H1 (cell line): ENCODE measurements around the gene FGD4. TPM values are rescaled to one million over a fixed set of nuclear protein-coding genes. Genes with fewer than 3 reads are reported as not detected.

ENCODE experiments used
- CTCF ChIA-PET: fragments of 300-600 bp; sonication (Branson Sonifier 250); formaldehyde crosslinking; loops from one replicate; lab custom pipeline; 2021; ENCODE audit not compliant: partially characterized antibody; lab: Charles Lee
- POLR2A ChIA-PET: fragments of 300-600 bp; sonication (Branson Sonifier 250); formaldehyde crosslinking; loops from one replicate; lab custom pipeline; 2021; ENCODE audit warnings: inconsistent platforms; ENCODE audit not compliant: partially characterized antibody; lab: Charles Lee
- DNase-seq, 2 experiments: peaks; one replicate each; pipeline versions ENCODE4 v3.0.0 to v3.0.0-alpha.2; 2010 to 2022; ENCODE audit warnings: low spot score in 2 of 2, low read depth in 1 of 2, mixed read lengths in 1 of 2
- FAIRE-seq: peaks from 2 replicates; lab custom pipeline; 2011; peaks lifted over from hg19 to GRCh38; lab: Jason Lieb, UNC
- H2AFZ ChIP-seq: 2 replicates; pipeline ENCODE4 v1.8.1; 2012; ENCODE audit warnings: low read length, inconsistent platforms
- H2AK5ac ChIP-seq: 2 replicates; pipeline ENCODE4 v1.6.1; 2013; ENCODE audit warnings: low read depth, low read length
- H2BK120ac ChIP-seq: replicated peaks from 2 replicates; pipeline ENCODE3; 2013; ENCODE audit warnings: low read depth, low read length, inconsistent platforms
- H2BK12ac ChIP-seq: 2 replicates; pipeline ENCODE4 v1.6.1; 2013; ENCODE audit warnings: low read depth, low read length
- H2BK15ac ChIP-seq: 2 replicates; pipeline ENCODE4 v1.6.1; 2013; ENCODE audit warnings: low read length
- H2BK20ac ChIP-seq: 2 replicates; pipeline ENCODE4 v1.6.1; 2013; ENCODE audit warnings: low read length
- H2BK5ac ChIP-seq: 2 replicates; pipeline ENCODE4 v1.6.1; 2013; ENCODE audit warnings: low read depth, low read length
- H3K14ac ChIP-seq: 2 replicates; pipeline ENCODE4 v1.6.1; 2013; ENCODE audit warnings: inconsistent platforms; ENCODE audit not compliant: insufficient read length
- H3K18ac ChIP-seq: 2 replicates; pipeline ENCODE4 v1.6.1; 2013; ENCODE audit warnings: low read length; ENCODE audit errors: extremely low read depth
- H3K23ac ChIP-seq: 2 replicates; pipeline ENCODE4 v1.6.1; 2013; ENCODE audit warnings: inconsistent platforms; ENCODE audit not compliant: insufficient read length
- H3K23me2 ChIP-seq: 2 replicates; pipeline ENCODE4 v1.6.1; 2013; ENCODE audit warnings: low read depth, low read length
- H3K27ac ChIP-seq: 2 replicates; pipeline ENCODE4 v1.6.1; 2011; ENCODE audit warnings: low read depth, low read length, inconsistent platforms
- H3K27me3 ChIP-seq, 4 experiments: replicated peaks in 1 of 4; 1 replicate in 1 of 4; 2 replicates in 3 of 4; pipeline versions ENCODE4 v1.6.1 to v1.8.1; 2011 to 2013; ENCODE audit warnings: low read length in 3 of 4, mild to moderate bottlenecking in 3 of 4, inconsistent platforms in 2 of 4, mixed read lengths in 2 of 4, moderate library complexity in 1 of 4; ENCODE audit not compliant: control insufficient read depth in 3 of 4, insufficient read depth in 3 of 4; ENCODE audit errors: extremely low read depth in 1 of 4
- H3K36me3 ChIP-seq, 4 experiments: 2 replicates each; pipeline versions ENCODE4 v1.6.1 to v1.8.1; 2011 to 2013; ENCODE audit warnings: mild to moderate bottlenecking in 4 of 4, low read length in 3 of 4, moderate library complexity in 2 of 4, control low read depth in 1 of 4, inconsistent platforms in 1 of 4; ENCODE audit not compliant: insufficient read depth in 4 of 4, control insufficient read depth in 2 of 4
- H3K4ac ChIP-seq: replicated peaks from 2 replicates; pipeline ENCODE3; 2013; ENCODE audit warnings: low read length, low read depth, mixed read lengths, inconsistent platforms; ENCODE audit not compliant: insufficient read length
- H3K4me1 ChIP-seq, 4 experiments: replicated peaks in 1 of 4; 1 replicate in 1 of 4; 2 replicates in 3 of 4; pipeline versions ENCODE4 v1.6.1 to v1.8.1; 2011 to 2013; ENCODE audit warnings: low read length in 3 of 4, inconsistent platforms in 2 of 4, mixed read lengths in 1 of 4; ENCODE audit not compliant: insufficient read depth in 4 of 4, control insufficient read depth in 3 of 4
- H3K4me2 ChIP-seq, 2 experiments: 2 replicates each; pipeline versions ENCODE4 v1.6.1 to v1.8.1; 2011 to 2013; ENCODE audit warnings: low read depth in 2 of 2, low read length in 2 of 2, control low read depth in 1 of 2, inconsistent platforms in 1 of 2, mild to moderate bottlenecking in 1 of 2; ENCODE audit not compliant: insufficient read depth in 1 of 2
- H3K4me3 ChIP-seq, 4 experiments: fragments of 200-600, 300-600 bp in 1 of 4; sonication (generic), shearing (Covaris generic), sonication (Bioruptor Twin) in 1 of 4; 2 replicates each; pipeline versions ENCODE4 v1.5.1 to v1.8.1; 2011 to 2016; ENCODE audit warnings: low read length in 4 of 4, low read depth in 3 of 4, control low read depth in 2 of 4, inconsistent platforms in 2 of 4, mild to moderate bottlenecking in 2 of 4, mixed read lengths in 1 of 4, moderate library complexity in 1 of 4; ENCODE audit not compliant: insufficient read depth in 2 of 4; ENCODE audit errors: extremely low read depth in 1 of 4
- H3K56ac ChIP-seq: replicated peaks from 2 replicates; pipeline ENCODE3; 2013; ENCODE audit warnings: low read depth, mild to moderate bottlenecking, mixed read lengths, low read length, inconsistent platforms; ENCODE audit not compliant: insufficient read length
- H3K79me1 ChIP-seq: 2 replicates; pipeline ENCODE4 v1.6.1; 2013; ENCODE audit warnings: low read depth, low read length, control low read depth
- H3K79me2 ChIP-seq, 2 experiments: 2 replicates each; pipeline versions ENCODE4 v1.6.1 to v1.8.1; 2012 to 2013; ENCODE audit warnings: low read length in 2 of 2, mild to moderate bottlenecking in 2 of 2, inconsistent platforms in 1 of 2; ENCODE audit not compliant: insufficient read depth in 2 of 2, control insufficient read depth in 1 of 2
- H3K9ac ChIP-seq, 4 experiments: replicated peaks in 1 of 4; 1 replicate in 1 of 4; 2 replicates in 3 of 4; pipeline versions ENCODE4 v1.6.1 to v1.8.1; 2011 to 2013; ENCODE audit warnings: low read depth in 3 of 4, low read length in 3 of 4, control low read depth in 2 of 4, mild to moderate bottlenecking in 2 of 4, moderate library complexity in 2 of 4, inconsistent platforms in 1 of 4; ENCODE audit errors: extremely low read depth in 1 of 4
- H3K9me3 ChIP-seq, 2 experiments: 2 replicates each; pipeline versions ENCODE4 v1.6.1 to v1.8.1; 2012 to 2013; ENCODE audit warnings: mild to moderate bottlenecking in 2 of 2, moderate library complexity in 2 of 2, control low read depth in 1 of 2, inconsistent platforms in 1 of 2, low read depth in 1 of 2, low read length in 1 of 2, mixed read lengths in 1 of 2; ENCODE audit not compliant: insufficient read depth in 2 of 2
- H4K20me1 ChIP-seq, 2 experiments: replicated peaks in 1 of 2; 2 replicates each; pipeline versions ENCODE3 to v1.8.1; 2011 to 2013; ENCODE audit warnings: inconsistent platforms in 2 of 2, low read length in 2 of 2, mild to moderate bottlenecking in 1 of 2; ENCODE audit not compliant: insufficient read depth in 2 of 2, control insufficient read depth in 1 of 2
- H4K5ac ChIP-seq: 2 replicates; pipeline ENCODE4 v1.6.1; 2013; ENCODE audit warnings: low read length, low read depth, mixed read lengths, inconsistent platforms; ENCODE audit not compliant: insufficient read length
- H4K8ac ChIP-seq: 2 replicates; pipeline ENCODE4 v1.8.0; 2013; ENCODE audit warnings: mild to moderate bottlenecking, moderate library complexity, low read length, inconsistent platforms; ENCODE audit not compliant: insufficient read depth; ENCODE audit errors: extremely low read depth
- H4K91ac ChIP-seq: replicated peaks from 2 replicates; pipeline ENCODE3; 2013; ENCODE audit warnings: low read length, mixed read lengths, inconsistent platforms; ENCODE audit not compliant: insufficient read length
- BRCA1 ChIP-seq: IDR thresholded peaks from 2 replicates; pipeline ENCODE4 v1.6.1; 2012; ENCODE audit warnings: low read depth, low read length, improper control_type of control experiment
- CHD2 ChIP-seq: IDR thresholded peaks from 2 replicates; pipeline ENCODE4 v1.6.1; 2012; ENCODE audit warnings: low read length, improper control_type of control experiment
- GABPA ChIP-seq: IDR thresholded peaks from 2 replicates; pipeline ENCODE4 v1.6.1; 2011; ENCODE audit warnings: mild to moderate bottlenecking, low read length, moderate library complexity, borderline replicate concordance; ENCODE audit not compliant: insufficient read depth
- JUN ChIP-seq: IDR thresholded peaks from 2 replicates; pipeline ENCODE4 v1.6.1; 2011; ENCODE audit warnings: low read depth, mild to moderate bottlenecking, improper control_type of control experiment, low read length
- KDM1A ChIP-seq: fragments of 200-600, 300-600 bp; sonication (generic); IDR thresholded peaks from 2 replicates; pipeline ENCODE4 v1.7.1; 2016; ENCODE audit warnings: mild to moderate bottlenecking, low read length, borderline replicate concordance
- KDM5A ChIP-seq: fragments of 200-600 bp; IDR thresholded peaks from 2 replicates; pipeline ENCODE4 v1.7.1; 2012; ENCODE audit warnings: mild to moderate bottlenecking, low read length, inconsistent platforms, mixed read lengths
- RBBP5 ChIP-seq: IDR thresholded peaks from 2 replicates; pipeline ENCODE4 v1.7.1; 2012; ENCODE audit warnings: low read depth, mild to moderate bottlenecking, inconsistent platforms, low read length, moderate library complexity, borderline replicate concordance
- RFX5 ChIP-seq: IDR thresholded peaks from 2 replicates; pipeline ENCODE4 v1.6.1; 2011; ENCODE audit warnings: low read depth, low read length, improper control_type of control experiment, borderline replicate concordance
- SRF ChIP-seq: IDR thresholded peaks from 2 replicates; pipeline ENCODE4 v1.6.1; 2011; ENCODE audit warnings: mild to moderate bottlenecking, low read depth, low read length, moderate library complexity
- USF2 ChIP-seq: IDR thresholded peaks from 2 replicates; pipeline ENCODE4 v1.6.1; 2011; ENCODE audit warnings: low read length, improper control_type of control experiment
- WGBS, 2 experiments: shearing (Covaris generic) in 1 of 2; methylation state at CpG; one replicate each; pipeline versions ENCODE4 v1.1.6 to v1.1.7; 2013 to 2015; ENCODE audit warnings: low lambda C conversion rate in 2 of 2, mixed read lengths in 2 of 2, inconsistent platforms in 1 of 2, low coverage in 1 of 2, missing lambda C conversion rate in 1 of 2; ENCODE audit not compliant: insufficient replicate concordance in 2 of 2, insufficient coverage in 1 of 2, insufficient read length in 1 of 2; ENCODE audit errors: extremely low coverage in 1 of 2, missing lambda C conversion rate in 1 of 2; 5-methylcytosine and 5-hydroxymethylcytosine counted together
- polyA plus RNA-seq, 7 experiments: library from polyadenylated mRNA; depleted of rRNA in 3 of 7; stranded (reverse) in 5 of 7; unstranded in 2 of 7; fragments of >200 nt in 5 of 7; fragments of 200-250 nt in 2 of 7; gene quantifications; 1 replicate in 5 of 7; 2 replicates in 1 of 7; 4 replicates in 1 of 7; pipeline versions ENCODE4 v1.2.1 to v1.2.3, GENCODE V29; 2011 to 2013; ENCODE audit warnings: missing spikeins in 2 of 7, mixed read lengths in 2 of 7
- total RNA-seq: library from RNA; stranded (reverse); fragmentation: NEBNext Ultra II Directional; extraction: Animal tissue kit (Norgen Biotek cat#: 25700); gene quantifications from 2 replicates; pipeline ENCODE4 v1.2.1, GENCODE V29; 2021
- TF ChIP-seq, protein P1 (sequence below): IDR thresholded peaks from 2 replicates; pipeline ENCODE4 v1.6.1; 2012; ENCODE audit warnings: low read length, inconsistent platforms

FGD4 gene
- total and polyA plus RNA-seq, 2 of the 8 experiments (the other 6 are each of a cell fraction or from before 2014, with no cell fraction given), result 8.5 to 48.2 TPM

DNA sequence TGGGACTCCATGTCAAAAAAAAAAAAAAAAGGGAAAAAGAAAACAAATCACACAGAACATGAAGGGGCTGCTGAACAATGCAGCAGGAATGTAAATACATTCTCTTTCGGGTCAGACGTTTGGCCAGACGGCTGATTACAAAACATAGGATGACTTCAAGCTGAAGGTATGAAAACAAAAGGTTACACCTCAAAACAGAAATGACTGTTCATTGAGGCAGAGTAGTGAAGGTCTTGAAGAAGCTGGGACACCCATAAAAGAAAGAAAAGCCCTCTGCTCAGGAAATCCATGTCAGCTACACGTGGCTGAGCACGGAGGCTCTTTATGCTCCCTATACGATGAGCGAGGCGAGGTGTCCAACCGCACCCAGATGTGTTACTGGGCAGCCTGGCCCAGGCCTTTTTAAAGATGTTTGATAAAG lies 37.7 kb downstream of the FGD4 start:
- no peaks in the 10 kb centered on the region for H3K36me3 ChIP-seq
- no peak overlapping the region for H4K91ac ChIP-seq
- H2BK12ac ChIP-seq, result no peak overlapping the region
- H4K5ac ChIP-seq, result no peak overlapping the region
- WGBS, 2 experiments, result 89% methylated on average over 9 of the region's 9 CpGs; no CpG with 5 or more reads in 1 of the 2 experiments
- H3K27me3 ChIP-seq, result no peaks in the 10 kb centered on the region
- no peak overlapping the region for H2BK5ac ChIP-seq
- no peaks in the 10 kb centered on the region for H3K9me3 ChIP-seq
- H3K23ac ChIP-seq, result no peak overlapping the region
- no peak overlapping the region for H3K14ac ChIP-seq
- FAIRE-seq (no peak), DNase-seq (no peak)
- no peak overlapping the region for H3K27ac ChIP-seq
- H4K20me1 ChIP-seq, result peaks cover 6 to 11% of the 10 kb centered on the region in 2 experiments
- CTCF ChIA-PET, result interaction anchor here (0.7 to 1.0 kb wide), 3 partner anchors 18 to 127 kb away, joined by 3 to 6 read pairs (median 4); no protein-coding TSS in a partner anchor
- no peak overlapping the region for H3K4ac ChIP-seq
- no peak overlapping the region for H4K8ac ChIP-seq
- no peak overlapping the region for H2BK120ac ChIP-seq
- no peak overlapping the region for H3K4me2 ChIP-seq
- no peak overlapping the region for H2AK5ac ChIP-seq
- no peak overlapping the region for H3K4me3 ChIP-seq
- no peak overlapping the region for H3K18ac ChIP-seq
- POLR2A ChIA-PET, result interaction anchor here (0.6 to 2.1 kb wide), 5 partner anchors 10 to 286 kb away, joined by 3 to 7 read pairs (median 3); no protein-coding TSS in a partner anchor
- no peak overlapping the region for H3K56ac ChIP-seq
- peaks cover 0 to 95% of the 10 kb centered on the region in 2 experiments; a peak in 3 of 4 replicates for H3K79me2 ChIP-seq
- no peak overlapping the region for H2BK20ac ChIP-seq
- H2AFZ ChIP-seq, result no peak overlapping the region
- no peaks in the 10 kb centered on the region for H3K23me2 ChIP-seq
- peaks cover 0 to 11% (median 5%) of the 10 kb centered on the region in 4 experiments; a peak in 4 of 7 replicates for H3K4me1 ChIP-seq
- no peaks in the 10 kb centered on the region for H3K79me1 ChIP-seq
- no peak overlapping the region for H2BK15ac ChIP-seq
- H3K9ac ChIP-seq, result no peak overlapping the region
- no peak for TF ChIP-seq KDM5A
- no peak for TF ChIP-seq RBBP5
- TF ChIP-seq SRF, result no peak
- TF ChIP-seq KDM1A, result no peak
- TF ChIP-seq JUN, result no peak
- TF ChIP-seq CHD2, result no peak
- no peak for TF ChIP-seq BRCA1
- TF ChIP-seq GABPA, result no peak
- no peak for TF ChIP-seq USF2
- TF ChIP-seq RFX5, result no peak
- TF ChIP-seq, protein P1, sequence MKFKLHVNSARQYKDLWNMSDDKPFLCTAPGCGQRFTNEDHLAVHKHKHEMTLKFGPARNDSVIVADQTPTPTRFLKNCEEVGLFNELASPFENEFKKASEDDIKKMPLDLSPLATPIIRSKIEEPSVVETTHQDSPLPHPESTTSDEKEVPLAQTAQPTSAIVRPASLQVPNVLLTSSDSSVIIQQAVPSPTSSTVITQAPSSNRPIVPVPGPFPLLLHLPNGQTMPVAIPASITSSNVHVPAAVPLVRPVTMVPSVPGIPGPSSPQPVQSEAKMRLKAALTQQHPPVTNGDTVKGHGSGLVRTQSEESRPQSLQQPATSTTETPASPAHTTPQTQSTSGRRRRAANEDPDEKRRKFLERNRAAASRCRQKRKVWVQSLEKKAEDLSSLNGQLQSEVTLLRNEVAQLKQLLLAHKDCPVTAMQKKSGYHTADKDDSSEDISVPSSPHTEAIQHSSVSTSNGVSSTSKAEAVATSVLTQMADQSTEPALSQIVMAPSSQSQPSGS, result no peak
